NCI-H2081 (cell line): ENCODE results near the gene UHRF1.
"Not testable (repeated sequence)": the region's sequence is repeated elsewhere in the genome, so short reads cannot be mapped to it uniquely, and the experiment has no call there.

Source experiments
- DNase-seq, 2 experiments: peaks; one replicate each; lab custom pipeline; 2025; lab: John Stamatoyannopoulos, UW

UHRF1 gene

GRCh38 chr19:4909156-4909896 is at the start of gene UHRF1:
Gene UHRF1 (plus strand): TSS chr19:4909501. CDS start chr19:4910886, 1,385 bp downstream.
- DNase-seq: peak; percentile 61 to 76

DNA sequence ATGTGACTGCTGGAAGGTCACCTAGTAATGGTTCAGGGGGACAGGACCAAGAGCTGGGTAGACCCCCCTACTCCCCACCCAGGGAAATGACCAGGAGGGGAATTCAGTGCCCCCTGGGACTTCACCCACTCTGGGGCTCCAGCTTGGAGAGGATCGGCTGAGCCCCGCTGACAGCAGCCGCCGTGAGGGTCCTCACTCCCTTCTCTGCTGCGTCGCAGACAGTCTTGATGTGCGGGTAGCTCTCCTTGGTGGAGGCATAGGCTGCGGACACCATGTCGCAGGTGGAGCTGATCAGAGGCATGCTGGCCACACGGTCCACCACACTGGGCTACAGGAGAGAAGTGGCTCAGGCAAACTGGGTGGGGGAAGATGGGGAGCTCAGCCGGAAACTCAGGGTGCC is 49.6 kb upstream of the UHRF1 start:
- no peak for DNase-seq

DNA sequence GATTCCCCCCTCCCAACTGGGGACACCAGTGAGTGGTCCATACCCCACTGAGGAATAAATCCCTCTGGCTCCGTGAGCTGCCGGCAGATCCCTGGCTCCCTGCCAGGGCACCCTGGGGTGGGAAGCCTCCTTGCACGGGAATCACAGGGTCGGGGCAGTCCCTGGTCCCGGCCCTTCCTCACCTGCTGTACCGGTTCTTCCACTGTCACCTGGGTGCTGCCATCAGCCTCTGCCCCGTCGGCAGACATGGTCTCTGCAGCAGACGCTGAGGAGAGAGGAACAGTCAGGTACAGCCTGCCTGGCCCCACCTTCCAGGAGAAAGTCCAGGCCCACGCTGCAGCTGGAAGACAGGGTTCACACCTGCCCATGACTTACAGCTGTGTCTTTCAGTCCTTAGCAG is 48.2 kb upstream of the UHRF1 start:
- peak in 1 of 2 experiments; percentile 13 for DNase-seq

DNA sequence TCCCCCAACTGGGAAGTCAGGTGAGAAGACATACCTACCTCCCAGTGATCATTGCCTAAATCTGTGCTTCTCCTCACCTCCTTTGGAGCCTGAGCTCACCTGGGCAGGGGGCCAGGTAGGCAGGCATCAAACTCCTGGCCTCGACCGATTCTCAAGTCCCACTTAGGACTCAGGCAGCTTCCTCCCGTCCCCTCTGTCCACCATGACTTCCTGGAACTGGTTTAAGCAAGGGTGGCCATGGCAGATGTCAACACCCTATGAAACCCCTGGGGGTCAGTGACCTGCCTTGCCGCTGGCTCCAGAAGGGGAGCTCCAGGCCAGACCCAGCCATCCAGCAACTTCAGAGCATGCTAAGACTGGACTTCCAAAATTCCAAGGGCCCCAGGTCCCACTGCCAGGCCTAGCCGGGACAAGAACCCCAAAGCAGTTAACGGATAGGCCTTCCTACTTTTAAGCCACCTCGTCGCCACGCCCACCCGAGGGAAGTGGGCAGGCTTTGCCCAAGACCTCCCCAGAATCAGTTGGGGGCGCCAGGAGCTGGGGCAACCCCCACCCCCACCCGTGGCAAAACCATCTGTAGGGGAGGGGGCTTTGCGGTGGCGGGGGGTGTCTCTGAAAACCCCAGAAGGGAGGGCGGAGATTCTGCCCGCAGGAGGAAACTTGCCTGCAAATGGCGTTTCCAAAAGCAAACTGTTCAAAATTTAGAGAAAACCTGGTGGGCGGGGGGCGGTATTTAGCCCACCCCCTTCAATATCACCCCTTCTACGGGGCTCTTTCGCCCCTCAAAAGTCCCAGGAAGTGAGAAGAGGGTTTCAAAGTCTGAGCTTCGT is 42.5 kb upstream of the UHRF1 start:
- DNase-seq: no peak

DNA sequence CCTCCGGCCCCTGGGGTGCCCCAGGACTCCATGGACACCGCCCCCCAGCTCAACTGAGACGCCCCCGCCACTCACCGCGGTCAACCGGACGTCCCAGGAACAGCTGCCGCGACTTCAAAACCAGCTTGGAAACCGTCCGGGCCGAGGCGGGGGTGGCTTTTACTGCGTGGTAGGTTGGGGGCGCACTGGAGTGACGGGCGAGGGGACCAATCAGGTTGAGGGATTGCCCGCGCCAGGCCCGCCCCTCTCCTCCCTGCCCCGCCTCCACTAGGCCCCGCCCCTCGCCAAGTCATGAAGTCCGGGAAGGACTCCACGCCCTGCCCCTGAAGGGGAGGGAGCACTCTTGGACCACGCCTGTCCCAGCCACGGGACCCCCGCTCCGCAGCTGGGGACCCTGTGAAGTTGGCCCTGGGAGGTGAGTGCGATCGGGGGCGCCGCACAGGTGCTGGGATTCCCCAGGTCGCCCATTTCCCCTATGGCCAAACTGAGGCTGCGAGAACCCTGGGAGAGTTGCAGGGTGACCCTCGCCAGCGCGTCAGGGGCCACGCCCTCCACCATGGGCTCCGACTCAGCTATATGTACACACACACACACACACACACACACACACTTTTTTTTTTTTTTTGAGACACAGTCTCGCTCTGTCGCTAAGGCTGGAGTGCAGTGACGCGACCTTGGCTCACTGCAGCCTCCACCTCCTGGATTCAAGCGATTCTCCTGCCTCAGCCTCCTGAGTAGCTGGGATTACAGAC is 41.6 kb upstream of the UHRF1 start, which contains the start of gene PLIN3:
TSS of gene PLIN3 (minus strand) at position 134 of the 752 bp plus-strand sequence. CDS start 6,273 bp downstream, outside the sequence.
- peak; percentile 42 to 50 for DNase-seq

GRCh38 chr19:4868286-4868834 is 40.9 kb upstream of the UHRF1 start:
- DNase-seq: no peak

DNA sequence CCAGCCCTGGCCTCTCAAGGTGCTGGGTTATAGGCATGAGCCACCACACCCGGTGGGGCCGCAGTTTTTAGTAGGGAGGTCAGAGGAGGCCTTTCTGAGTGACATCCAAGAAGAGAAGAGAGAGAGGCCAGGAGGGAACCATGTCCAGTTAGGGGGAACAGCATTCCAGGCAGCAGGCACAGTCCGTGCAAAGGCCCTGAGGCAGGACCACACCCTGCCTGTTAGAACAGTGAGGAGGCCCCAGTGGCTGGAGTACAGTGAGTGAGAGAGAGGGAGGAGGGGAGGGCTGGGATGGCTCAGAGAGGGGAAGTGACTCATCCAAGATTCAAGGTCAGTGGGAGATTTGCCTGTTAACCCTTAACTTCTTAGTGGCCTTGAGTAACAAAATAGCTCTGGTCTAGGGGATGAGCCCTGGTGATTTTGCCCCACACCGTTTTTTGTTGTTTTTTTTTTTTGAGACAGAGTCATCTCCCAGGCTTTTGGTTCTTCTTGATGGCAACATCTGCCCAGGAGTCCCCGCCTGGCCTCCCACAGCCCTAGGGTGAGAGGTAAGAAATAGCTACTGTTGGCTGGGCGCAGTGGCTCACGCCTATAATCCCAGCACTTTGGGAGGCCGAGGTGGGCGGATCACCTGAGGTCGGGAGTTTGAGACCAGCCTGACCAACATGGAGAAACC is 39.1 kb upstream of the UHRF1 start:
- DNase-seq: no peak

GRCh38 chr19:4871711-4872110 is 37.6 kb upstream of the UHRF1 start:
- no peak for DNase-seq

- no peak for DNase-seq
Measured at GRCh38 chr19:4873930-4874329, 35.4 kb upstream of the UHRF1 start.

GRCh38 chr19:4877753-4878490 is 31.4 kb upstream of the UHRF1 start:
- DNase-seq: peak in 1 of 2 experiments; percentile 21

GRCh38 chr19:4878491-4878968 is 30.8 kb upstream of the UHRF1 start:
- peak in 1 of 2 experiments; percentile 5 for DNase-seq

- no peak for DNase-seq
Measured at GRCh38 chr19:4879041-4879440, 30.3 kb upstream of the UHRF1 start.

DNA sequence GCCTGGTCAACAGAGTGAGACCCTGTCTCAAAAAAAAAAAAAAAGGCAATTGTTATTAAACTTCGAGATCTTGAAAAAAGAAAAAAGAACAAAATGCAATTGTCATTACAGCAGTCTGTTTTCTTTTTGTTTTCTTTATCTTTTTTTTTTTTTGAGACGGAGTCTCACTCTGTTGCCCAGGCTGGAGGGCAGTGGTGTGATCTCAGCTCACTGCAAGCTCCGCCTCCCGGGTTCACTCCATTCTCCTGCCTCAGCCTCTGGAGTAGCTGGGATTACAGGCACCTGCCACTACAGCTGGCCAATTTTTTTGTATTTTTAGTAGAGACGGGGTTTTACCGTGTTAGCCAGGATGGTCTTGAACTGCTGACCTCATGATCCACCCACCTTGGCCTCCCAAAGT is 26.4 kb upstream of the UHRF1 start:
- not testable (repeated sequence) for DNase-seq

- DNase-seq: not testable (repeated sequence)
Measured at GRCh38 chr19:4884993-4885392, 24.3 kb upstream of the UHRF1 start.

GRCh38 chr19:4887803-4888202 is 21.5 kb upstream of the UHRF1 start:
- not testable (repeated sequence) for DNase-seq

GRCh38 chr19:4889034-4889815 is 20.1 kb upstream of the UHRF1 start:
- DNase-seq: no peak

- DNase-seq: no peak
Measured at GRCh38 chr19:4891066-4891465, 18.2 kb upstream of the UHRF1 start.

GRCh38 chr19:4892962-4893361 is 16.3 kb upstream of the UHRF1 start:
- DNase-seq: not testable (repeated sequence)

DNA sequence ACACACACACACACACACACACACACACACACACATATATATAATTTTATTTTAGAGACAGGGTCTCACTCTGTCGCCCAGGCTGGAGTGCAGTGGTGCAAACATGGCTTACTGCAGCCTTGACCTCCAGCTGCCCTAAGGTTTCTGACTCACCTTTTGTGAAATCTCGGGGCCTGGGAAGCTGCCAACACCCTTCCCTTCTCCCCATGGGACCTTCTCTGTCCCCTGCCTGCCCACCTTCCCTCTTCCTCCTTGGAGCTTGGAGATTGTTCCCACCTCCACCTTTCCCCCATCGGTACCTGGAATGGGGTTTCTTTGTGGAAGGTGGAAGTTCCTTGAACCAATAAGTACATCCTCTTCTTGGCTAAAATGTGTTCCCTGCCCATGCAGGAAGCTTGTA is 12.9 kb upstream of the UHRF1 start:
- no peak for DNase-seq

GRCh38 chr19:4897146-4897545 is 12.2 kb upstream of the UHRF1 start:
- no peak for DNase-seq
